Right atrium auricular region (tissue), 2 donors: ENCODE data around the gene YARS1. TPM values are rescaled to one million over a fixed set of nuclear protein-coding genes. Genes with fewer than 3 reads are reported as not detected.
A peak's percentile ranks its signal among the peaks of the same experiment; 100 is the strongest.

ENCODE experiments used
- DNase-seq: peaks from one replicate; pipeline ENCODE4 v3.0.0-alpha.2; 2019; ENCODE audit warnings: low spot score
- H3K27ac ChIP-seq, 2 donors: fragments of 200-600 bp; sonication (generic); 1 replicate in 1 of 2; 2 replicates in 1 of 2; pipeline ENCODE4 v1.5.1; 2016 to 2019
- H3K27me3 ChIP-seq, 2 donors: fragments of 200-600 bp; sonication (generic); one replicate each; pipeline versions ENCODE4 v1.5.1 to v1.6.0; 2017 to 2019
- H3K36me3 ChIP-seq: fragments of 200-600 bp; sonication (generic); one replicate; pipeline ENCODE4 v1.5.1; 2016
- H3K4me1 ChIP-seq, 2 donors: fragments of 200-600 bp; sonication (generic); one replicate each; pipeline versions ENCODE4 v1.5.1 to v1.6.0; 2017 to 2019
- H3K4me3 ChIP-seq, 2 donors: fragments of 200-600 bp; sonication (generic); 1 replicate in 1 of 2; 2 replicates in 1 of 2; pipeline ENCODE4 v1.5.1; 2017 to 2019; ENCODE audit warnings: mild to moderate bottlenecking in 1 of 2, moderate library complexity in 1 of 2
- H3K9me3 ChIP-seq, 2 donors: fragments of 200-600 bp; sonication (generic); one replicate each; pipeline ENCODE4 v1.5.1; 2019
- total RNA-seq, 2 donors: library from RNA; depleted of rRNA; stranded (reverse); fragments of >200 nt; gene quantifications; one replicate each; pipeline ENCODE4 v1.1.0, GENCODE V29; 2016
- TF ChIP-seq, protein P1 (sequence below), 2 donors: fragments of 200-600 bp; sonication (generic); IDR thresholded peaks; one replicate each; pipeline ENCODE4 v1.5.1; 2019; ENCODE audit warnings: antibody characterized with exemption in 2 of 2

The YARS1 gene
- total RNA-seq, 2 donors from 2014 or later: 23.3 to 33.1 TPM

- Histone ChIP-seq H3K27me3 (no peaks in the 10 kb centered on the region), H3K4me3 (peak overlapping the region; percentile 60 to 76), H3K9me3 (no peaks in the 10 kb centered on the region), H3K27ac (peak overlapping the region; percentile 68 to 82), H3K4me1 (peaks cover 0 to 26% of the 10 kb centered on the region in 2 donors), H3K36me3 (no peaks in the 10 kb centered on the region)
- TF ChIP-seq, protein P1, sequence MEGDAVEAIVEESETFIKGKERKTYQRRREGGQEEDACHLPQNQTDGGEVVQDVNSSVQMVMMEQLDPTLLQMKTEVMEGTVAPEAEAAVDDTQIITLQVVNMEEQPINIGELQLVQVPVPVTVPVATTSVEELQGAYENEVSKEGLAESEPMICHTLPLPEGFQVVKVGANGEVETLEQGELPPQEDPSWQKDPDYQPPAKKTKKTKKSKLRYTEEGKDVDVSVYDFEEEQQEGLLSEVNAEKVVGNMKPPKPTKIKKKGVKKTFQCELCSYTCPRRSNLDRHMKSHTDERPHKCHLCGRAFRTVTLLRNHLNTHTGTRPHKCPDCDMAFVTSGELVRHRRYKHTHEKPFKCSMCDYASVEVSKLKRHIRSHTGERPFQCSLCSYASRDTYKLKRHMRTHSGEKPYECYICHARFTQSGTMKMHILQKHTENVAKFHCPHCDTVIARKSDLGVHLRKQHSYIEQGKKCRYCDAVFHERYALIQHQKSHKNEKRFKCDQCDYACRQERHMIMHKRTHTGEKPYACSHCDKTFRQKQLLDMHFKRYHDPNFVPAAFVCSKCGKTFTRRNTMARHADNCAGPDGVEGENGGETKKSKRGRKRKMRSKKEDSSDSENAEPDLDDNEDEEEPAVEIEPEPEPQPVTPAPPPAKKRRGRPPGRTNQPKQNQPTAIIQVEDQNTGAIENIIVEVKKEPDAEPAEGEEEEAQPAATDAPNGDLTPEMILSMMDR (IDR thresholded peaks at IDR 0.05): no peak
- no peak for DNase-seq
Measured at GRCh38 chr1:32742956-32743355, 74.2 kb downstream of the YARS1 start.

- DNase-seq: no peak
- Histone ChIP-seq H3K36me3 (no peaks in the 10 kb centered on the region), H3K27me3 (no peaks in the 10 kb centered on the region), H3K4me1 (peaks cover 0 to 26% of the 10 kb centered on the region in 2 donors), H3K4me3 (peak overlapping the region; percentile 60 to 76), H3K27ac (peak overlapping the region; percentile 68 to 82), H3K9me3 (no peaks in the 10 kb centered on the region)
- TF ChIP-seq, protein P1 (IDR thresholded peaks at IDR 0.05): no peak
Measured at GRCh38 chr1:32742199-32742947, 74.8 kb downstream of the YARS1 start.

GRCh38 chr1:32741413-32742198 is 75.6 kb downstream of the YARS1 start:
- Histone ChIP-seq H3K4me3 (peak overlapping the region; percentile 60 to 76), H3K27ac (peak overlapping the region; percentile 68 to 82), H3K27me3 (no peaks in the 10 kb centered on the region), H3K36me3 (no peaks in the 10 kb centered on the region), H3K9me3 (no peaks in the 10 kb centered on the region), H3K4me1 (peaks cover 0 to 26% of the 10 kb centered on the region in 2 donors)
- no peak for DNase-seq
- TF ChIP-seq, protein P1 (IDR thresholded peaks at IDR 0.05): peak; percentile 51 to 59

DNA sequence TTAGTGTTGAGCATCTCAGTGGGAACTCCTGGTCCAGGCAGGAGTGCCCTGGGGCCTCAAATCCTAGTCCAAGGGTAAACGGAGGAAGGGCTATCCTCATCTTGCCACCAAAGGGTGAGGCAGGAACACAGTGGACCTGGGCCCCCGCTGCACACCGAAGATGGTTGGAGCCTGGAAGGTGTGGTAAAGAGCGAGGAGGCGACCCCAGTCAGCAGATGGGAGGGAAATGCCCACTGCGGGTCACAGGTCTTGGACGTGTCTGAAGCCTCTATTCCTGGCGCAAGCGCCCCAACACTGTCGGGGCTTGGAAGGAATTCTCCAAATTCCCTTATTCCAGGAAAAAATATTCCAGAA is 76.1 kb downstream of the YARS1 start:
- Histone ChIP-seq H3K27me3 (no peaks in the 10 kb centered on the region), H3K4me1 (peaks cover 0 to 26% of the 10 kb centered on the region in 2 donors), H3K36me3 (no peaks in the 10 kb centered on the region), H3K4me3 (peak overlapping the region; percentile 60 to 76), H3K9me3 (no peaks in the 10 kb centered on the region), H3K27ac (peak overlapping the region; percentile 43 to 76)
- TF ChIP-seq, protein P1 (IDR thresholded peaks at IDR 0.05): no peak
- no peak for DNase-seq

GRCh38 chr1:32736812-32737791 is 80.1 kb downstream of the YARS1 start:
- H3K27me3 ChIP-seq: no peaks in the 10 kb centered on the region
- peaks cover 0 to 10% of the 10 kb centered on the region in 2 donors for H3K4me1 ChIP-seq
- no peak overlapping the region for H3K27ac ChIP-seq
- TF ChIP-seq, protein P1 (IDR thresholded peaks at IDR 0.05): no peak
- no peaks in the 10 kb centered on the region for H3K9me3 ChIP-seq
- H3K4me3 ChIP-seq: no peak overlapping the region
- H3K36me3 ChIP-seq: no peaks in the 10 kb centered on the region
- DNase-seq: no peak
